MCF 10A (cell line): ENCODE data around the gene PRR5. TPM values are rescaled to one million over a fixed set of nuclear protein-coding genes. Genes with fewer than 3 reads are reported as not detected.

Experiments used
- BruUV-seq: library from RNA; stranded (reverse); fragments of 400-500 nt; replicated peaks from 2 replicates; lab custom pipeline; 2021; lab: Mats Ljungman, UMichigan
- CTCF ChIA-PET: fragments of 300-600 bp; sonication (Branson Sonifier 250); formaldehyde crosslinking; extraction: SDS; loops from one replicate; lab custom pipeline; 2021; ENCODE audit warnings: antibody characterized with exemption, inconsistent platforms; lab: Yijun Ruan, JAX
- POLR2A ChIA-PET: fragments of 300-600, 350-650 bp; sonication (Branson Sonifier 250); formaldehyde crosslinking; extraction: SDS; loops from one replicate; lab custom pipeline; 2020; ENCODE audit warnings: antibody characterized with exemption, inconsistent platforms; lab: Yijun Ruan, JAX
- DNase-seq: peaks from one replicate; pipeline ENCODE4 v3.0.0-alpha.2; 2018; ENCODE audit not compliant: unreplicated experiment
- H3K27ac Mint-ChIP-seq: one replicate; pipeline ENCODE4 v1.8.0; 2022; ENCODE audit warnings: mild to moderate bottlenecking, low read depth, mixed read lengths; ENCODE audit not compliant: unreplicated experiment
- H3K27me3 Mint-ChIP-seq: one replicate; pipeline ENCODE4 v1.8.0; 2022; ENCODE audit warnings: mixed read lengths; ENCODE audit not compliant: insufficient read depth, unreplicated experiment
- H3K36me3 Mint-ChIP-seq: one replicate; pipeline ENCODE4 v1.8.0; 2022; ENCODE audit warnings: mild to moderate bottlenecking, moderate library complexity, mixed read lengths; ENCODE audit not compliant: insufficient read depth, unreplicated experiment
- H3K4me1 Mint-ChIP-seq: one replicate; pipeline ENCODE4 v1.8.0; 2022; ENCODE audit warnings: mixed read lengths; ENCODE audit not compliant: insufficient read depth, unreplicated experiment
- H3K4me3 Mint-ChIP-seq: one replicate; pipeline ENCODE4 v1.8.0; 2022; ENCODE audit warnings: mild to moderate bottlenecking, moderate library complexity, mixed read lengths; ENCODE audit not compliant: unreplicated experiment
- H3K9me3 Mint-ChIP-seq: one replicate; pipeline ENCODE4 v1.8.0; 2022; ENCODE audit warnings: mixed read lengths; ENCODE audit not compliant: unreplicated experiment
- CTCF ChIP-seq: fragments of 200-600 bp; IDR thresholded peaks from one replicate; pipeline ENCODE4 v1.8.0; 2022; ENCODE audit warnings: antibody characterized with exemption, mild to moderate bottlenecking; ENCODE audit not compliant: unreplicated experiment
- intact Hi-C: fragments of 100-400 bp; cut with micrococcal nuclease; formaldehyde crosslinking; loops from 2 replicates; pipeline ENCODE4 v1.14.1; 2022
- total RNA-seq: library from RNA; stranded (reverse); gene quantifications from 2 replicates; pipeline ENCODE4 v1.2.3, GENCODE V29; 2022

Gene PRR5
- total RNA-seq, 1 experiment from 2014 or later: 11.0 TPM

GRCh38 chr22:44748524-44748923 lies 46.5 kb downstream of the PRR5 start:
- ChIA-PET CTCF (interaction anchor here (0.7 kb wide), 1 partner anchor 667 kb away, joined by 3 read pairs; no protein-coding TSS in a partner anchor), POLR2A (no interaction called here)
- H3K27ac Mint-ChIP-seq: no peak overlapping the region
- BruUV-seq: no TSS peak
- DNase-seq: no peak
- intact Hi-C loops: no loop called here
- no peak for TF ChIP-seq CTCF
- H3K4me1 Mint-ChIP-seq: peaks cover 4% of the 10 kb centered on the region
- no peak overlapping the region for H3K4me3 Mint-ChIP-seq
- H3K36me3 Mint-ChIP-seq: no peaks in the 10 kb centered on the region
- H3K9me3 Mint-ChIP-seq: no peaks in the 10 kb centered on the region
- H3K27me3 Mint-ChIP-seq: no peaks in the 10 kb centered on the region

GRCh38 chr22:44750481-44750880 lies 48.5 kb downstream of the PRR5 start:
- Mint-ChIP-seq H3K4me1 (peaks cover 13% of the 10 kb centered on the region), H3K27ac (no peak overlapping the region), H3K27me3 (no peaks in the 10 kb centered on the region), H3K36me3 (no peaks in the 10 kb centered on the region), H3K9me3 (no peaks in the 10 kb centered on the region), H3K4me3 (no peak overlapping the region)
- intact Hi-C loops: no loop called here
- DNase-seq: no peak
- BruUV-seq: no TSS peak
- POLR2A ChIA-PET: interaction anchor here (0.7 kb wide), 1 partner anchor 259 kb away, joined by 3 read pairs; the partner anchor contains the start of gene PHF21B
- CTCF ChIA-PET: interaction anchor here (1.3 kb wide), 1 partner anchor 11 kb away, joined by 4 read pairs; no protein-coding TSS in a partner anchor
- no peak for TF ChIP-seq CTCF

- Mint-ChIP-seq H3K4me3 (peak within 1 kb of the TSS; percentile 79), H3K27ac (peak within 1 kb of the TSS; percentile 57), H3K27me3 (no peaks in the 10 kb centered on the region), H3K36me3 (no peaks in the 10 kb centered on the region), H3K4me1 (peaks cover 19% of the 10 kb centered on the region), H3K9me3 (no peaks in the 10 kb centered on the region)
- no TSS peak for BruUV-seq
- intact Hi-C loops: no loop called here
- no peak for TF ChIP-seq CTCF
- POLR2A ChIA-PET: interaction anchor here (1.0 to 1.2 kb wide), 3 partner anchors 13 to 412 kb away, joined by 3 to 5 read pairs (median 4); no protein-coding TSS in a partner anchor
- CTCF ChIA-PET: interaction anchor here (0.6 to 1.0 kb wide), 2 partner anchors 666 to 760 kb away, joined by 3 read pairs; no protein-coding TSS in a partner anchor
- DNase-seq: peak; percentile 38
Observed at GRCh38 chr22:44752285-44753188, 50.5 kb downstream of the PRR5 start, which contains the start of gene ARHGAP8. Gene ARHGAP8 (plus strand): TSS chr22:44752575. CDS start chr22:44786528, 33,953 bp downstream.
